CD4-positive, alpha-beta T cell (primary cell): ENCODE measurements around the gene STAM2. TPM values are rescaled to one million over a fixed set of nuclear protein-coding genes. Genes with fewer than 3 reads are reported as not detected.
"Not testable (repeated sequence)": the region's sequence is repeated elsewhere in the genome, so short reads cannot be mapped to it uniquely, and the experiment has no call there.

ENCODE experiments used
- ATAC-seq: fragments of 200-7000 bp; cut with Tn5 transposase; one replicate; pipeline ENCODE4 v1.10.0; 2022; ENCODE audit warnings: mild to moderate bottlenecking; ENCODE audit not compliant: poor library complexity
- CTCF ChIA-PET: fragments of 350-600 bp; sonication (Branson Sonifier 250); formaldehyde crosslinking; loops from one replicate; lab custom pipeline; 2021; ENCODE audit warnings: antibody characterized with exemption, inconsistent platforms; lab: Charles Lee
- POLR2A ChIA-PET: fragments of 350-600 bp; sonication (Branson Sonifier 250); formaldehyde crosslinking; loops from one replicate; lab custom pipeline; 2021; ENCODE audit warnings: antibody characterized with exemption, inconsistent platforms; lab: Charles Lee
- DNase-seq, 14 experiments: peaks; one replicate each; pipeline ENCODE4 v3.0.0-alpha.2; 2013 to 2020; ENCODE audit warnings: mixed read lengths in 2 of 14
- H3K27ac ChIP-seq, 2 donors: one replicate each; pipeline versions ENCODE4 v1.5.1 to v1.7.0; 2013; ENCODE audit warnings: low read length in 2 of 2, low read depth in 1 of 2, mild to moderate bottlenecking in 1 of 2
- H3K27me3 ChIP-seq, 2 experiments: 1 replicate in 1 of 2; 2 replicates in 1 of 2; pipeline versions ENCODE4 v1.6.1 to v1.7.0; 2013; ENCODE audit warnings: low read length in 2 of 2, control low read depth in 1 of 2, mild to moderate bottlenecking in 1 of 2, moderate library complexity in 1 of 2; ENCODE audit not compliant: insufficient read depth in 2 of 2, control insufficient read depth in 1 of 2
- H3K36me3 ChIP-seq: one replicate; pipeline ENCODE4 v1.6.1; 2013; ENCODE audit warnings: low read length, control low read depth; ENCODE audit not compliant: insufficient read depth
- H3K4me1 ChIP-seq: one replicate; pipeline ENCODE4 v1.6.1; 2013; ENCODE audit warnings: low read length, control low read depth; ENCODE audit not compliant: insufficient read depth
- H3K4me3 ChIP-seq: one replicate; pipeline ENCODE4 v1.5.1; 2013; ENCODE audit warnings: mild to moderate bottlenecking, low read length, moderate library complexity
- H3K9me3 ChIP-seq, 2 experiments: 1 replicate in 1 of 2; 2 replicates in 1 of 2; pipeline versions ENCODE4 v1.6.1 to v1.7.0; 2013; ENCODE audit warnings: low read length in 2 of 2, mild to moderate bottlenecking in 2 of 2, control low read depth in 1 of 2, moderate library complexity in 1 of 2; ENCODE audit not compliant: control insufficient read depth in 1 of 2, insufficient read depth in 1 of 2
- H3K27ac Mint-ChIP-seq: one replicate; pipeline ENCODE4 v1.8.0; 2020; ENCODE audit warnings: mixed read lengths
- H3K27me3 Mint-ChIP-seq: one replicate; pipeline ENCODE4 v1.8.0; 2021; ENCODE audit warnings: mixed read lengths
- H3K36me3 Mint-ChIP-seq: one replicate; pipeline ENCODE4 v1.8.0; 2021; ENCODE audit warnings: low read depth, mixed read lengths
- H3K4me1 Mint-ChIP-seq: one replicate; pipeline ENCODE4 v1.8.0; 2021; ENCODE audit warnings: low read depth, mixed read lengths
- H3K4me3 Mint-ChIP-seq: one replicate; pipeline ENCODE4 v1.8.0; 2020; ENCODE audit warnings: mild to moderate bottlenecking, mixed read lengths
- H3K9me3 Mint-ChIP-seq: one replicate; pipeline ENCODE4 v1.8.0; 2020; ENCODE audit warnings: mixed read lengths
- CTCF ChIP-seq: fragments of 200-600 bp; IDR thresholded peaks from one replicate; pipeline ENCODE4 v1.8.0; 2022; ENCODE audit warnings: antibody characterized with exemption, mild to moderate bottlenecking
- intact Hi-C, 2 experiments: fragments of 100-400 bp; cut with DNase I in 1 of 2; cut with micrococcal nuclease in 1 of 2; formaldehyde crosslinking; loops; one replicate each; pipeline versions ENCODE4 v1.15.1 to v1.9.0; 2023 to 2025; cut with DNase I, micrococcal nuclease
- total RNA-seq, 174 experiments: library from RNA in 2 of 174; stranded (reverse) in 2 of 174; gene quantifications; one replicate each; pipeline ENCODE4 v1.2.3 and lab custom pipeline; 2021 to 2026

STAM2 gene
- total RNA-seq, 2 experiments from 2014 or later: 4.1 to 4.9 TPM

GRCh38 chr2:152094014-152094413, 81.5 kb downstream of the STAM2 start:
- ATAC-seq (no peak), DNase-seq (no peak)
- no peak for TF ChIP-seq CTCF
- Mint-ChIP-seq H3K9me3 (no peaks in the 10 kb centered on the region), H3K27ac (no peak overlapping the region), H3K27me3 (peaks cover 39% of the 10 kb centered on the region), H3K4me1 (peaks cover 10% of the 10 kb centered on the region), H3K4me3 (no peak overlapping the region), H3K36me3 (no peaks in the 10 kb centered on the region)
- H3K4me1 ChIP-seq: peaks cover 17% of the 10 kb centered on the region
- ChIA-PET CTCF (no interaction called here), POLR2A (no interaction called here)
- H3K27ac ChIP-seq: no peak overlapping the region
- H3K27me3 ChIP-seq: peaks cover 24% of the 10 kb centered on the region in 2 experiments
- intact Hi-C loops: no loop called here
- H3K4me3 ChIP-seq: no peak overlapping the region
- no peaks in the 10 kb centered on the region for H3K9me3 ChIP-seq
- H3K36me3 ChIP-seq: no peaks in the 10 kb centered on the region

GRCh38 chr2:152093464-152093863, 82.1 kb downstream of the STAM2 start:
- Histone ChIP-seq H3K4me3 (no peak overlapping the region), H3K4me1 (peaks cover 13% of the 10 kb centered on the region), H3K36me3 (no peaks in the 10 kb centered on the region), H3K27ac (no peak overlapping the region), H3K9me3 (no peaks in the 10 kb centered on the region), H3K27me3 (peaks cover 19 to 23% of the 10 kb centered on the region in 2 experiments)
- no peak for DNase-seq
- POLR2A ChIA-PET: no interaction called here
- Mint-ChIP-seq H3K27ac (no peak overlapping the region), H3K4me3 (no peak overlapping the region), H3K27me3 (peaks cover 42% of the 10 kb centered on the region), H3K9me3 (no peaks in the 10 kb centered on the region), H3K4me1 (peaks cover 10% of the 10 kb centered on the region), H3K36me3 (no peaks in the 10 kb centered on the region)
- CTCF ChIA-PET: no interaction called here
- intact Hi-C loops: no loop called here
- no peak for ATAC-seq
- TF ChIP-seq CTCF: no peak

- H3K27ac ChIP-seq: no peak overlapping the region
- peaks cover 6 to 12% of the 10 kb centered on the region in 2 experiments for H3K27me3 ChIP-seq
- H3K9me3 Mint-ChIP-seq: no peaks in the 10 kb centered on the region
- H3K36me3 Mint-ChIP-seq: no peaks in the 10 kb centered on the region
- no peaks in the 10 kb centered on the region for H3K4me1 ChIP-seq
- CTCF ChIA-PET: no interaction called here
- H3K36me3 ChIP-seq: no peaks in the 10 kb centered on the region
- H3K4me3 ChIP-seq: no peak overlapping the region
- DNase-seq (no peak), ATAC-seq (no peak)
- POLR2A ChIA-PET: no interaction called here
- no peak overlapping the region for H3K4me3 Mint-ChIP-seq
- no peak for TF ChIP-seq CTCF
- intact Hi-C loops: no loop called here
- no peaks in the 10 kb centered on the region for H3K9me3 ChIP-seq
- H3K27me3 Mint-ChIP-seq: peaks cover 36% of the 10 kb centered on the region
- H3K27ac Mint-ChIP-seq: no peak overlapping the region
- H3K4me1 Mint-ChIP-seq: peaks cover under 1% of the 10 kb centered on the region
These were observed 83.5 kb downstream of the STAM2 start for GRCh38 chr2:152092095-152092494.

- H3K36me3 Mint-ChIP-seq, H3K4me3 Mint-ChIP-seq, H3K36me3 ChIP-seq, H3K9me3 Mint-ChIP-seq, intact Hi-C loops, H3K27ac Mint-ChIP-seq, H3K27ac ChIP-seq, ATAC-seq, H3K4me1 Mint-ChIP-seq, DNase-seq, H3K4me1 ChIP-seq, POLR2A ChIA-PET, H3K9me3 ChIP-seq, H3K4me3 ChIP-seq, CTCF ChIA-PET: not testable (repeated sequence)
- peaks cover 0 to 12% of the 10 kb centered on the region in 2 experiments for H3K27me3 ChIP-seq
- H3K27me3 Mint-ChIP-seq: peaks cover 30% of the 10 kb centered on the region
These were observed 84.8 kb downstream of the STAM2 start for GRCh38 chr2:152090726-152091125.
